GM19397 (cell line): Measurements from ENCODE around the gene MATCAP1.
A peak's percentile ranks its signal among the peaks of the same experiment; 100 is the strongest.

Experiments
- ATAC-seq: cut with Tn5 transposase; IDR thresholded peaks from one replicate; pipeline ENCODE4 v1.9.1; 2021; ENCODE audit warnings: mild to moderate bottlenecking, moderate library complexity; ENCODE audit not compliant: unreplicated experiment

MATCAP1 gene

GRCh38 chr16:67183627-67184452, at the start of gene MATCAP1:
Gene MATCAP1 (minus strand): TSS chr16:67183963. CDS start chr16:67180610, 3,353 bp downstream.
- peak; percentile 80 for ATAC-seq

- ATAC-seq, result no peak
Measured at GRCh38 chr16:67230809-67231660, 47.3 kb upstream of the MATCAP1 start.

DNA sequence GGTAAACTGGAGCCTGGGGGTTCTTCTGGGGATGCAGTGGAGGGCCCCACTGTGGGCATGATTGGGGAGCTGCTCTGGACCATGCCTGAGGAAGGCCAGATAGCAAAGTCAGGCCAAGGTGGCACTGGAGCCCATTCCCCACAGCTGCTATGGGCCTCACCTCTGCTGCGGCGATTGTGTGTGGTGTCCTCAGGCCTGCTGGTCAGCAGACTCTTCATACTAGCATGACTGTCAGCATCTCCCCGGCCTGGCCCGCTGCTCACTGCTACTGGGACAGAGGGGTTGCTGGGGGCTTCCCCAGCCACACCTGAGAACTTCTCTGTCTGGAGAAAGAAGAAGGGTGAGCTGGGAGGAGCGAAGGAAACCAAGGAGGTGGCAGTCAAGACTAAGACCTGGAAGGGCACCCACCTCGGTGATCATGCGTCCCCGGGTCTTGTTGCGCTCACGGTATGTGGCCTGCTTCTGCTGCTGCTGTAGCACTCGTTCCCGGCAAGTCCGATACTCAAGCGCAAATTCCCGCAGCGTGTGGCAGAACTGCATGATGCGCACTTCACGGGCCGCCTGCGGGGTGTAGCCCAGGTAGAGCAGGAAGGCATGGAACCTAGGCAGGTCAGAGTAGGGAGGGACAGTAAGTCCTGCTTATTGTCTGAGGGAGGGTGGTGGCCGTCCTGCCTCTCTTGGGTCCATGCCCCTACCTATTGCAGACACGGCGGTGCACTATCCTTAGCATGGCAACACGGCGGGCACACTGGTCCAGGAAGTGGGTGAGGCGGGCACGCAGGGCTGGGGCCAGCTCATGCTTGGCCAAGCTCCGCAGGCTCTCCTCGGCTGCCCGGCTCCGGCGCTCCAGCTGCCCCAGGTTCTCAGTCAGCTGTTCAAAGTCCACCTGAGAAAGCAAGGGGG, 46.4 kb upstream of the MATCAP1 start:
- no peak for ATAC-seq

GRCh38 chr16:67228905-67229304, 45.1 kb upstream of the MATCAP1 start:
- no peak for ATAC-seq

GRCh38 chr16:67228034-67228785, 44.4 kb upstream of the MATCAP1 start:
- ATAC-seq, result no peak

- ATAC-seq, result no peak
Measured at GRCh38 chr16:67227567-67227921, 43.8 kb upstream of the MATCAP1 start.

DNA sequence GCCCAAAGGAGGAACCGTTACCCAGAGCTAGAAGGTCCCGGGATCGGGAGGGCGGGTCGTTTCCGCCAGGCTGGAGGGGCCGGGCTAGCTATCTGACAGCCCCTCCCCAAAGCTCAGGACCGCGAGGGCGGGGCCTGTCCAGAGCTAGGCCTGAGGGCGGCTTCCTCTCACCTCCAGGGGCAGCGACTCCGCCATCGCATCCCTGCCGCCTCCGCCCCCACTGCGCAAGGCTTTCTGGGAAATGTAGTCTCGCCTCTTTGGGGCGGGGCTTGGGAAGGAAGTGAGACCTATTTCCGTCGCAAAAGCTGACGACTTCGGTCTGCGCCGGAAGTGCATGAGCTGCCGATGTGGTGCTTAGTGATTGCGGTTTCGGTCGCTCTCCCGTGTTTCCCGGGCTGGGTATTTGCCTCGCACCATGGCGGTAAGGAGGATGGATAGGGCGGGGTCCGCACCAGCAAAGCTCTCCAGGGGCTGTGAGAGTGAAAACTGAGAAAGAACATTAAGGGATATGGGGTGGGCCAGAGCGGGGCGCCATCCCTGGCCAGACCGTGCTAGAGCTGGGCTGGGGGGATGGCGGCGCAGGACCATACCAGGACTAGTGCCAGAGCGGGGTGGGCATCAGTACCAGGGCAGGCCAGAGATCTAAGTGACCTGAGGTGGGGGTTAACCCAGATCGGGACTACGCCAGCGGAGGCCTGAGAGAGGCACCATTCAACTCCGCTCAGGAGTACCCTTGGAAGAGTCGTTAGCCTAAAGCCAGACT, 43.2 kb upstream of the MATCAP1 start, which contains the start of gene TMEM208:
Gene TMEM208 (plus strand): TSS at position 327 of the 763 bp plus-strand sequence. CDS start 89 bp downstream, at position 416.
- ATAC-seq, result peak; percentile 96

DNA sequence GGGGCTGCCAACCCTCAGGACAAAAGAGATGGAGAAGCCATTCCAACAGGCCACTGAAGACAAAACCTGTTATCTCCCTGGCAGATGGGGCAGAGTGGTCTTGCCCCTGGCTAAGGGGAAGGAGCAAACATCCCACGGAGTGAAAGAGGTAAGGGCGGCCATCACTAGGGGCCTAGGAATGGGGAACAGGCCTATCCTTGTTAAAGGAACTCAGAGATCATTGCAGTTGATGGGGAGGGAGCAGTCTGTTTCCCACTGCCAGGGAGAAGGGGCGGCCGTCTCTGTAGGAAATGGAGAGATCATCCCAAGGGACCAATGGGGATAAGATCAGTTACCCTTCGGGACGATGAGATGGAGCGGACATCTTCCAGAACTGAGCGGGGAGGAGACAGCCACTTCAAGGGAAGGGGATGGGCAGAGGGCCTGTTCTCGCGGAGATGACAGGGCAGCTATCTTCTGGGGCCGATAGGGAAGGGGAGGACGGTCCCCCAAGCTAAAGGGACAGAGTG, 42.6 kb upstream of the MATCAP1 start:
- ATAC-seq, result no peak

- ATAC-seq, result no peak
Measured at GRCh38 chr16:67223992-67224391, 40.2 kb upstream of the MATCAP1 start.

GRCh38 chr16:67216612-67217490, 33.1 kb upstream of the MATCAP1 start:
- no peak for ATAC-seq

GRCh38 chr16:67215706-67216105, 31.9 kb upstream of the MATCAP1 start:
- ATAC-seq, result no peak

DNA sequence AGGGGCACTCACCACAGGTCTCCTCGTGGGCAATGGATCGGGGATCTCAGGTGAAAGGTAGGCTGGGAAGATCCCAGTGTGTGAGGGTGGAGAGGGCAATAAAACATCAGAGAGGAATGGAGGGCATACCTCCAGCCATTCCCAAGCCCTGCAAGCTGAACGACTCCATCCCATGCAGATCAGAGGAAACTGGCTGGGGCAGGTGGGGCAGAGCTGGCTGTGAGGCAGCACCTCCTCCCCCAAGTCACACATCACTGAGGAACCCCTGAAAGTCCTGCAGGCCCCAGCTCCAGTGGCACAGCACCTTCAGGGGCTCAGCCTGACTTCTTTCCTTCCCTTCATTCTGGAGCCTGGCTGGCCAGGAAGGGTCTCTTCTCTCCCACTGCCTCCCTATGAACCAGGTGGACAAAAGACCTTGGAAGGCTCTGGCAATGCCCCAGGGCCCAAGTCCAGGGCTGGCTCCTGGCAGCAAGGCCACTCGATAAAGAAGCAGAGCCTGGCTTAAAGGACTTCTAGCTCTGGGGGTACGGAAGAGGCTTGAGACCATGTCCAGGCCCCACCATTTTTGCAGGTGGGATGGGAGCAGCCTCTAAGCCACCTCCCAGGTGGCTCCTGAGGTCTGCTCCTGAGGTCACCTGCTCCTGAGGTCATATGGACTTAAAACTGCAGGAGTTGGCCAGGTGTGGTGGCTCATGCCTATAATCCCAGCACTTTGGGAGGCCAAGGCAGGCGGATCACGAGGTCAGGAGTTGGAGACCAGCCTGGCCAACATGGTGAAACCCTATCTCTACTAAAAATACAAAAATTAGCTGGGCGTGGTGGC, 29.6 kb upstream of the MATCAP1 start:
- no peak for ATAC-seq

- no peak for ATAC-seq
Measured at GRCh38 chr16:67212766-67213165, 29.0 kb upstream of the MATCAP1 start.

DNA sequence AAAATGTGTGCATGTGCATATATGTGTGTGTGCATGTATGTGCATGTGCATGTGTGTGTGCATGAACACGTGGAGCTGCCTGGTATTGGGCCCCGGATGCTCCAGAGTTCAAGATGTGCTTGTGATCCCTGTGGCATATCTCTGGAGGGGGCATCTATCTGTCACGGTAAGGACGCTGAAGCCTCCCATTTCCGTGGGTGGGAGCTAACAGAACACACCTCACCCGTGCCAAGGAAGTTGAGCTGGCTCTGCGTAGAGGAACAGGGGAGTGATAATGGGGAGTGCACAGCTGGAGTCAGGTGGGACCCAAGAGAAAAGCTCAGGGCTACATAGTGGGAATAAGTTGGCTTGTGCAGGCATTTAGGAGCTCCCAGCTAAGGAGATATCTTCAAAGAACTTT, 27.9 kb upstream of the MATCAP1 start:
- ATAC-seq, result no peak

DNA sequence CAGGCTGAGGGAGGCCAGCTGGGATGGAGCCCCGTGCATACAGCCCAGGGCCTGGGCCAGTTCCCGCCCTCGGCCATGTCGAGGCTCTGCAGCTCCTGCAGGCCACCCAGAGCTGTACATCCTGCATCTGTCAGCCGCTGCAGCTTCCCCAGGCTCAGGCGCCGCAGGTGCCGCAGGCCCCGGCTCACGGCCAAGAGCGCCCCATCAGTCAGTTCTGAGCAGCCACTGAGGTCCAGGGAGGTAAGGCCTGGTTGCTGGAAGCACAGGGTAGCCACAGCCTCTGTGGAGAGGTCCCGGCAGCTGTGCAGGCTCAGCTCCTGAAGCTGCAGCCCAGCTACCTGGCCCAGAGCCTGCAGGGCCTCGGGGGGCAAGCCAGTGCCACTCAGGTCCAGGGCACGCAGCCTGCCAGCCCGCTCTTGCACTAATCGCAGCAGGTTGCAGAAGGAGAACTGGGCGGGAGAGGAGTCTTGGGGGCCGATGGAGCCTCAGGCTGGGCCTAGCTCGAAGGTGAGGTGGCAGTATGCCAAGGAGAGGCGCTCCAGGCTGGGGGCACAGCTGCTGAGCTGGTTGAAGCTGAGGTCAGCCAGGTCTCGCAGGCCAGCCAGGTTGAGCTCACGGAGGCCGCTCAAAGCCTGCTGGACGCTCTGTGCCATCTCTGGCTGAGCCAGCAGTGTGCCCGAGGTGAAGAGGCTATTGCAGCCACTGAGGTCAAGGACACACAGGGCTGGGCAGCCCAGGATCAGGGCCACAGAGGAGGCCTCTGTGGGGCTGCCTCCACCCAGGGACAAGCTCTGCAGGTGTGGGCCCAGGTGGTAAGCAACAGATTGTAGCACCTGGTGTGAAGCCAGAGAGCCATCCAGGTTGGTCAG, 26.5 kb upstream of the MATCAP1 start:
- no peak for ATAC-seq

- ATAC-seq, result no peak
Measured at GRCh38 chr16:67209565-67209964, 25.8 kb upstream of the MATCAP1 start.
